HUES6 (cell line): ENCODE data around the gene IGF1R.

Experiments
- H3K27ac ChIP-seq: 2 replicates; pipeline ENCODE4 v1.7.0; 2013; ENCODE audit warnings: low read depth, mild to moderate bottlenecking, low read length, inconsistent platforms
- H3K27me3 ChIP-seq: 2 replicates; pipeline ENCODE4 v1.6.1; 2013; ENCODE audit warnings: low read length; ENCODE audit not compliant: control insufficient read depth, insufficient read depth
- H3K36me3 ChIP-seq: 2 replicates; pipeline ENCODE4 v1.6.1; 2013; ENCODE audit warnings: low read length; ENCODE audit not compliant: control insufficient read depth, insufficient read depth
- H3K4me1 ChIP-seq: 2 replicates; pipeline ENCODE4 v1.6.1; 2013; ENCODE audit warnings: low read length; ENCODE audit not compliant: control insufficient read depth, insufficient read depth
- H3K4me3 ChIP-seq: 2 replicates; pipeline ENCODE4 v1.5.1; 2013; ENCODE audit warnings: low read depth, low read length
- H3K9ac ChIP-seq: one replicate; pipeline ENCODE4 v1.6.1; 2013; ENCODE audit warnings: mild to moderate bottlenecking, low read length
- H3K9me3 ChIP-seq: 2 replicates; pipeline ENCODE4 v1.6.1; 2013; ENCODE audit warnings: low read depth, low read length; ENCODE audit not compliant: control insufficient read depth, insufficient read depth

Gene IGF1R

GRCh38 chr15:98728811-98729160 lies 80.4 kb downstream of the IGF1R start:
- Histone ChIP-seq H3K9ac (no peak overlapping the region), H3K4me3 (no peak overlapping the region), H3K27ac (peak overlapping the region; percentile 87), H3K27me3 (no peaks in the 10 kb centered on the region), H3K4me1 (peaks cover 67% of the 10 kb centered on the region), H3K36me3 (no peaks in the 10 kb centered on the region), H3K9me3 (no peaks in the 10 kb centered on the region)

GRCh38 chr15:98729446-98730042 lies 81.2 kb downstream of the IGF1R start:
- Histone ChIP-seq H3K4me3 (no peak overlapping the region), H3K27me3 (no peaks in the 10 kb centered on the region), H3K4me1 (peaks cover 74% of the 10 kb centered on the region), H3K27ac (no peak overlapping the region; the same call in 1 of the 2 replicates), H3K9me3 (no peaks in the 10 kb centered on the region), H3K9ac (no peak overlapping the region), H3K36me3 (no peaks in the 10 kb centered on the region)

GRCh38 chr15:98730860-98731711 lies 82.7 kb downstream of the IGF1R start:
- Histone ChIP-seq H3K9ac (no peak overlapping the region), H3K9me3 (no peaks in the 10 kb centered on the region), H3K27me3 (no peaks in the 10 kb centered on the region), H3K4me3 (no peak overlapping the region), H3K36me3 (no peaks in the 10 kb centered on the region), H3K27ac (no peak overlapping the region), H3K4me1 (peaks cover 87% of the 10 kb centered on the region)

GRCh38 chr15:98731712-98732450 lies 83.5 kb downstream of the IGF1R start:
- H3K4me1 ChIP-seq: peaks cover 89% of the 10 kb centered on the region
- no peak overlapping the region for H3K9ac ChIP-seq
- no peaks in the 10 kb centered on the region for H3K27me3 ChIP-seq
- H3K36me3 ChIP-seq: no peaks in the 10 kb centered on the region
- H3K4me3 ChIP-seq: no peak overlapping the region
- H3K27ac ChIP-seq: no peak overlapping the region
- no peaks in the 10 kb centered on the region for H3K9me3 ChIP-seq

GRCh38 chr15:98733098-98733497 lies 84.8 kb downstream of the IGF1R start:
- no peaks in the 10 kb centered on the region for H3K9me3 ChIP-seq
- peaks cover 86% of the 10 kb centered on the region for H3K4me1 ChIP-seq
- H3K9ac ChIP-seq: no peak overlapping the region
- H3K36me3 ChIP-seq: no peaks in the 10 kb centered on the region
- no peaks in the 10 kb centered on the region for H3K27me3 ChIP-seq
- no peak overlapping the region for H3K4me3 ChIP-seq
- no peak overlapping the region for H3K27ac ChIP-seq

GRCh38 chr15:98734466-98735199 lies 86.3 kb downstream of the IGF1R start:
- H3K9me3 ChIP-seq: no peaks in the 10 kb centered on the region
- H3K27ac ChIP-seq: no peak overlapping the region
- H3K4me1 ChIP-seq: peaks cover 79% of the 10 kb centered on the region
- H3K9ac ChIP-seq: no peak overlapping the region
- H3K36me3 ChIP-seq: no peaks in the 10 kb centered on the region
- H3K4me3 ChIP-seq: no peak overlapping the region
- no peaks in the 10 kb centered on the region for H3K27me3 ChIP-seq

- H3K27ac ChIP-seq: no peak overlapping the region
- H3K9me3 ChIP-seq: no peaks in the 10 kb centered on the region
- H3K36me3 ChIP-seq: no peaks in the 10 kb centered on the region
- H3K4me1 ChIP-seq: peaks cover 76% of the 10 kb centered on the region
- H3K4me3 ChIP-seq: no peak overlapping the region
- no peaks in the 10 kb centered on the region for H3K27me3 ChIP-seq
- no peak overlapping the region for H3K9ac ChIP-seq
These were observed 87.0 kb downstream of the IGF1R start for GRCh38 chr15:98735304-98735703.

GRCh38 chr15:98735895-98736617 lies 87.7 kb downstream of the IGF1R start:
- Histone ChIP-seq H3K4me3 (no peak overlapping the region), H3K36me3 (no peaks in the 10 kb centered on the region), H3K4me1 (peaks cover 70% of the 10 kb centered on the region), H3K9me3 (no peaks in the 10 kb centered on the region), H3K27ac (no peak overlapping the region), H3K9ac (no peak overlapping the region), H3K27me3 (no peaks in the 10 kb centered on the region)

GRCh38 chr15:98737159-98737558 lies 88.8 kb downstream of the IGF1R start:
- Histone ChIP-seq H3K36me3 (no peaks in the 10 kb centered on the region), H3K4me3 (no peak overlapping the region), H3K27me3 (no peaks in the 10 kb centered on the region), H3K9me3 (no peaks in the 10 kb centered on the region), H3K4me1 (peaks cover 59% of the 10 kb centered on the region), H3K27ac (no peak overlapping the region), H3K9ac (no peak overlapping the region)

- H3K4me1 ChIP-seq: peaks cover 54% of the 10 kb centered on the region
- no peak overlapping the region for H3K4me3 ChIP-seq
- no peaks in the 10 kb centered on the region for H3K9me3 ChIP-seq
These were observed 89.4 kb downstream of the IGF1R start for GRCh38 chr15:98737721-98738120.

More at GRCh38 chr15:98737721-98738120, 89.4 kb downstream of the IGF1R start:
- H3K27ac ChIP-seq: no peak overlapping the region
- H3K36me3 ChIP-seq: no peaks in the 10 kb centered on the region
- H3K9ac ChIP-seq: no peak overlapping the region
- H3K27me3 ChIP-seq: no peaks in the 10 kb centered on the region
